ENCODE measurements around the gene SCRN1.

The SCRN1 gene

GRCh38 chr7:29883462-29884398 lies 105.9 kb downstream of the SCRN1 start:
- TF ChIP-seq TAF1 (IDR thresholded peaks at IDR 0.05; ENCODE audit: low read depth): no peak
- no peak for TF ChIP-seq CREB1 (IDR thresholded peaks at IDR 0.05; ENCODE audit: low read depth)
- no peak for TF ChIP-seq EGR1 (IDR thresholded peaks at IDR 0.05)
- no peak for TF ChIP-seq TCF12 (IDR thresholded peaks at IDR 0.05; ENCODE audit: low read depth)
- no peak for TF ChIP-seq CEBPB (IDR thresholded peaks at IDR 0.05)
- TF ChIP-seq YY1 (IDR thresholded peaks at IDR 0.05; ENCODE audit: low read depth): no peak
- TF ChIP-seq USF1 (IDR thresholded peaks at IDR 0.05): no peak
- TF ChIP-seq ZBTB7A (IDR thresholded peaks at IDR 0.05; ENCODE audit: low read depth): no peak
- TF ChIP-seq RAD21 (IDR thresholded peaks at IDR 0.05; ENCODE audit: low read depth): no peak
- no peak for TF ChIP-seq TEAD4 (IDR thresholded peaks at IDR 0.05)
- TF ChIP-seq, protein P1, sequence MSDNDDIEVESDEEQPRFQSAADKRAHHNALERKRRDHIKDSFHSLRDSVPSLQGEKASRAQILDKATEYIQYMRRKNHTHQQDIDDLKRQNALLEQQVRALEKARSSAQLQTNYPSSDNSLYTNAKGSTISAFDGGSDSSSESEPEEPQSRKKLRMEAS (IDR thresholded peaks at IDR 0.05): no peak
- TF ChIP-seq, protein P2, sequence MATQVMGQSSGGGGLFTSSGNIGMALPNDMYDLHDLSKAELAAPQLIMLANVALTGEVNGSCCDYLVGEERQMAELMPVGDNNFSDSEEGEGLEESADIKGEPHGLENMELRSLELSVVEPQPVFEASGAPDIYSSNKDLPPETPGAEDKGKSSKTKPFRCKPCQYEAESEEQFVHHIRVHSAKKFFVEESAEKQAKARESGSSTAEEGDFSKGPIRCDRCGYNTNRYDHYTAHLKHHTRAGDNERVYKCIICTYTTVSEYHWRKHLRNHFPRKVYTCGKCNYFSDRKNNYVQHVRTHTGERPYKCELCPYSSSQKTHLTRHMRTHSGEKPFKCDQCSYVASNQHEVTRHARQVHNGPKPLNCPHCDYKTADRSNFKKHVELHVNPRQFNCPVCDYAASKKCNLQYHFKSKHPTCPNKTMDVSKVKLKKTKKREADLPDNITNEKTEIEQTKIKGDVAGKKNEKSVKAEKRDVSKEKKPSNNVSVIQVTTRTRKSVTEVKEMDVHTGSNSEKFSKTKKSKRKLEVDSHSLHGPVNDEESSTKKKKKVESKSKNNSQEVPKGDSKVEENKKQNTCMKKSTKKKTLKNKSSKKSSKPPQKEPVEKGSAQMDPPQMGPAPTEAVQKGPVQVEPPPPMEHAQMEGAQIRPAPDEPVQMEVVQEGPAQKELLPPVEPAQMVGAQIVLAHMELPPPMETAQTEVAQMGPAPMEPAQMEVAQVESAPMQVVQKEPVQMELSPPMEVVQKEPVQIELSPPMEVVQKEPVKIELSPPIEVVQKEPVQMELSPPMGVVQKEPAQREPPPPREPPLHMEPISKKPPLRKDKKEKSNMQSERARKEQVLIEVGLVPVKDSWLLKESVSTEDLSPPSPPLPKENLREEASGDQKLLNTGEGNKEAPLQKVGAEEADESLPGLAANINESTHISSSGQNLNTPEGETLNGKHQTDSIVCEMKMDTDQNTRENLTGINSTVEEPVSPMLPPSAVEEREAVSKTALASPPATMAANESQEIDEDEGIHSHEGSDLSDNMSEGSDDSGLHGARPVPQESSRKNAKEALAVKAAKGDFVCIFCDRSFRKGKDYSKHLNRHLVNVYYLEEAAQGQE (IDR thresholded peaks at IDR 0.05; ENCODE audit: low read depth): no peak
- TF ChIP-seq NFIC (IDR thresholded peaks at IDR 0.05): no peak
- TF ChIP-seq EP300 (IDR thresholded peaks at IDR 0.05; ENCODE audit: borderline replicate concordance): no peak
- no peak for TF ChIP-seq FOXM1 (IDR thresholded peaks at IDR 0.05; ENCODE audit: borderline replicate concordance, low read depth)

GRCh38 chr7:29882481-29882880 lies 107.1 kb downstream of the SCRN1 start:
- TF ChIP-seq TAF1 (IDR thresholded peaks at IDR 0.05; ENCODE audit: low read depth) (no peak), EGR1 (IDR thresholded peaks at IDR 0.05) (no peak), FOXM1 (IDR thresholded peaks at IDR 0.05; ENCODE audit: borderline replicate concordance, low read depth) (no peak), ZBTB7A (IDR thresholded peaks at IDR 0.05; ENCODE audit: low read depth) (no peak)
- TF ChIP-seq, protein P1 (IDR thresholded peaks at IDR 0.05): no peak

DNA sequence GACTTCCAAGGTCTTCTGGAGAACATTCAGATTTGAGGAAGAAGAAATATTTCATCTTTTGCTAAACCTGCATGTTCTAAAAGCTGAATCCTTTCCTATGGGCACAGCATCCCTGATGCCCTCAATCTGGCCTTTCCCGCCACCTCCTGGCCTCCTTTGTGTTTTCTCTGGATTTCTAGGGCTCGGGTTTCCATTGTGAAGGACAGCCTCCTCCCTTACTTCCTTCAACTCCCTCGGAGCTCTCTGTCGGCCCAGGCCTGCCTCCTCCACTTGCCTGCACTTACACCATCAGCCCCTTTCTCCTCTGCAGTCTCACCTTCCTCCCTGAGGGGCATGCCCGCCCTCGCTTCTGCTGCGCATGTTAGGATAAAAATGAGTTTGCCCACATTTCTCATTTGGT lies 107.9 kb downstream of the SCRN1 start:
- TF ChIP-seq RAD21 (IDR thresholded peaks at IDR 0.05; ENCODE audit: low read depth): peak; percentile 39; the same call in 1 of the 2 replicates
- no peak for TF ChIP-seq FOXM1 (IDR thresholded peaks at IDR 0.05; ENCODE audit: borderline replicate concordance, low read depth)

GRCh38 chr7:29879609-29880008 lies 110.0 kb downstream of the SCRN1 start:
- TF ChIP-seq YY1 (IDR thresholded peaks at IDR 0.05; ENCODE audit: low read depth): no peak
- TF ChIP-seq ZBTB7A (IDR thresholded peaks at IDR 0.05; ENCODE audit: low read depth): no peak
- TF ChIP-seq CEBPB (IDR thresholded peaks at IDR 0.05): no peak
- no peak for TF ChIP-seq RAD21 (IDR thresholded peaks at IDR 0.05; ENCODE audit: low read depth)
- TF ChIP-seq NFIC (IDR thresholded peaks at IDR 0.05): no peak
- TF ChIP-seq TEAD4 (IDR thresholded peaks at IDR 0.05): no peak

DNA sequence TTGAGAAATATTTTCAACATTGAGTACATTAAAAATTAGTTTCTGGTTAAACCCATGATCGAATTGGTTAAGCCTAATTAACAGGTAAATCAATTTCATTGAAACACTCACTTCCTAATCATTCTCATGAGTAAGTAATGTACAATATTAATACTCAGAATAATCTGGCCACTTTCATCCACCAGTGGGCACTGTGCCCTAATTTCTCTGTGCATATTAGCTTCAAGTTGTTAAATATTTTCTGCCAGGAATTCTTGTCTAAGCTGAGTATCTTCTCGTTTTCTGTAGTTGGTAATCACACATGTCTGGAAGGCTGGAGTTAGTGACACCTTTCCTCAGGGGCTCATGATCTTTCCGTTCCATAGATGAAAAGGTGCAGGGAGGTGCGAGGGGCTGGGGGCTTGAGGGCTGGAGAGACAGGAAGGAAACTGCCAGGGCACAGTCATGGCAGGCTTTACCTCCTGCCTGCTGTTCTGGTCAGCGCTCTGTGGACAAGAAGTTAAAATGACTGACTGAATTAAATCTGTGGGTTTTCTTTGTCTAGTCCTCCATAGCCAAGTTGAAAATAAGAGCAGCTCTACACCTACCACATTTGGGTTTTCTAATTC lies 111.4 kb downstream of the SCRN1 start:
- no peak for TF ChIP-seq CREB1 (IDR thresholded peaks at IDR 0.05; ENCODE audit: low read depth)
- peak; percentile 67 for TF ChIP-seq RAD21 (IDR thresholded peaks at IDR 0.05; ENCODE audit: low read depth)
- TF ChIP-seq NFIC (IDR thresholded peaks at IDR 0.05): no peak
- TF ChIP-seq CEBPB (IDR thresholded peaks at IDR 0.05): no peak
- TF ChIP-seq, protein P2 (IDR thresholded peaks at IDR 0.05; ENCODE audit: low read depth): no peak

DNA sequence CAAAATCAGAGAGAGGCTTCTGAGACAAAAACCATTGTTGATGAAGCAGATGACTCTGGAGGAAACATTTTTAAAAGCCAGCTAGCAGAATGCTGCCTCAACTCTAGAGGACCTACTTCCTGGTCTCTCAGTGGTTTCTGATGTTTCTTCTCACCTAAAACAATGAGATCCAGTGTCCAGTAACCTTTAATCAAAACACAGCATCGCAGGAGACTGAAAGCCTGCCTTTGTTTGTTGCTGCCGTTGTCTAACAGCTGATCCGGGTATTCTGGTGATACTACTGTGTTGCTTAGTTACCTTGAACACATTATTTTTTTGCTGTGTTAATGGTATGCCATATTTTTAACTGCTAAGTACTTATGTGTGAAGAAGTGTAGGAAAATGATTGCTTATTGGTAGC lies 112.4 kb downstream of the SCRN1 start:
- TF ChIP-seq TAF1 (IDR thresholded peaks at IDR 0.05; ENCODE audit: low read depth) (no peak), EGR1 (IDR thresholded peaks at IDR 0.05) (no peak), FOXM1 (IDR thresholded peaks at IDR 0.05; ENCODE audit: borderline replicate concordance, low read depth) (no peak), RAD21 (IDR thresholded peaks at IDR 0.05; ENCODE audit: low read depth) (no peak), ZBTB7A (IDR thresholded peaks at IDR 0.05; ENCODE audit: low read depth) (no peak), CREB1 (IDR thresholded peaks at IDR 0.05; ENCODE audit: low read depth) (no peak), USF1 (IDR thresholded peaks at IDR 0.05) (no peak), TEAD4 (IDR thresholded peaks at IDR 0.05) (no peak), EP300 (IDR thresholded peaks at IDR 0.05; ENCODE audit: borderline replicate concordance) (no peak), NFIC (IDR thresholded peaks at IDR 0.05) (no peak), CEBPB (IDR thresholded peaks at IDR 0.05) (no peak)
- TF ChIP-seq, protein P1 (IDR thresholded peaks at IDR 0.05): no peak
- TF ChIP-seq, protein P2 (IDR thresholded peaks at IDR 0.05; ENCODE audit: low read depth): no peak

Measured in Ishikawa (cell line).